GM12892 (cell line): ENCODE data around the gene PACS2.

Experiments used
- POLR2A ChIP-seq: IDR thresholded peaks from 2 replicates; pipeline ENCODE4 v1.6.1; 2011; ENCODE audit warnings: low read depth, low read length, control low read depth
- POLR2AphosphoS5 ChIP-seq: IDR thresholded peaks from 2 replicates; pipeline ENCODE4 v1.6.1; 2011; ENCODE audit warnings: low read depth, low read length, control low read depth
- TAF1 ChIP-seq: IDR thresholded peaks from 2 replicates; pipeline ENCODE4 v1.6.1; 2011; ENCODE audit warnings: low read depth, mild to moderate bottlenecking, control low read depth, low read length, borderline replicate concordance

GRCh38 chr14:105347587-105347968, 33.0 kb downstream of the PACS2 start:
- no peak for TF ChIP-seq POLR2A
- no peak for TF ChIP-seq POLR2AphosphoS5
- no peak for TF ChIP-seq TAF1
